IMR-90 (cell line): ENCODE measurements around the gene SERPINH1. TPM values are rescaled to one million over a fixed set of nuclear protein-coding genes. Genes with fewer than 3 reads are reported as not detected.

Experiments
- ATAC-seq: fragments of 200-7000 bp; cut with Tn5 transposase; 2 replicates; pipeline ENCODE4 v1.9.1; 2020; ENCODE audit warnings: low read depth, mild to moderate bottlenecking, moderate library complexity
- BruUV-seq: library from RNA; stranded (reverse); fragments of 400-500 nt; replicated peaks from 2 replicates; lab custom pipeline; 2021; lab: Mats Ljungman, UMichigan
- CTCF ChIA-PET: fragments of 300-600 bp; formaldehyde crosslinking; extraction: SDS; loops from one replicate; lab custom pipeline; 2021; ENCODE audit warnings: antibody characterized with exemption; lab: Yijun Ruan, JAX
- POLR2A ChIA-PET: fragments of 300-600 bp; sonication (Branson Sonifier 250); formaldehyde crosslinking; loops from one replicate; lab custom pipeline; 2022; ENCODE audit warnings: antibody characterized with exemption; ENCODE audit not compliant: unreplicated experiment; lab: Charles Lee
- DNase-seq: peaks from one replicate; pipeline ENCODE4 v3.0.0; 2013
- H2AFZ ChIP-seq: replicated peaks from 2 replicates; pipeline ENCODE3; 2013; ENCODE audit warnings: low read length, mild to moderate bottlenecking; ENCODE audit not compliant: poor library complexity
- H2AK5ac ChIP-seq: 2 replicates; pipeline ENCODE4 v1.6.1; 2013; ENCODE audit warnings: low read depth, low read length, inconsistent platforms
- H2AK9ac ChIP-seq: replicated peaks from 2 replicates; pipeline ENCODE3; 2013; ENCODE audit warnings: mild to moderate bottlenecking, low read depth, low read length, moderate library complexity; ENCODE audit not compliant: poor library complexity
- H2BK120ac ChIP-seq: 2 replicates; pipeline ENCODE4 v1.6.1; 2013; ENCODE audit warnings: low read depth, low read length, inconsistent platforms
- H2BK15ac ChIP-seq: 3 replicates; pipeline ENCODE4 v1.6.1; 2013; ENCODE audit warnings: low read depth, low read length, inconsistent platforms
- H2BK20ac ChIP-seq: 2 replicates; pipeline ENCODE4 v1.6.1; 2013; ENCODE audit warnings: low read depth, mild to moderate bottlenecking, inconsistent platforms, low read length, moderate library complexity
- H2BK5ac ChIP-seq: 2 replicates; pipeline ENCODE4 v1.6.1; 2013; ENCODE audit warnings: mild to moderate bottlenecking, low read depth, low read length, inconsistent platforms; ENCODE audit not compliant: poor library complexity, severe bottlenecking
- H3K14ac ChIP-seq: replicated peaks from 2 replicates; pipeline ENCODE4 v1.6.1; 2013; ENCODE audit warnings: low read depth, low read length, inconsistent platforms
- H3K18ac ChIP-seq: 2 replicates; pipeline ENCODE4 v1.6.1; 2013; ENCODE audit warnings: low read depth, low read length, control low read depth
- H3K23ac ChIP-seq: 2 replicates; pipeline ENCODE4 v1.6.1; 2013; ENCODE audit warnings: low read depth, low read length, inconsistent platforms
- H3K27ac ChIP-seq: 2 replicates; pipeline ENCODE4 v1.5.1; 2013; ENCODE audit warnings: mild to moderate bottlenecking, control low read depth, low read length; ENCODE audit not compliant: insufficient read depth
- H3K27me3 ChIP-seq: 2 replicates; pipeline ENCODE4 v1.6.1; 2013; ENCODE audit warnings: low read length; ENCODE audit not compliant: control insufficient read depth, insufficient read depth
- H3K36me3 ChIP-seq: 2 replicates; pipeline ENCODE4 v1.6.1; 2013; ENCODE audit warnings: low read length, mixed read lengths; ENCODE audit not compliant: control insufficient read depth, insufficient read depth
- H3K4ac ChIP-seq: 2 replicates; pipeline ENCODE4 v1.6.1; 2013; ENCODE audit warnings: low read depth, low read length, inconsistent platforms
- H3K4me1 ChIP-seq: 2 replicates; pipeline ENCODE4 v1.6.1; 2013; ENCODE audit warnings: low read length, mixed read lengths; ENCODE audit not compliant: control insufficient read depth, insufficient read depth
- H3K4me2 ChIP-seq: 2 replicates; pipeline ENCODE4 v1.6.1; 2013; ENCODE audit warnings: low read depth, mild to moderate bottlenecking, control low read depth, low read length, moderate library complexity
- H3K4me3 ChIP-seq: 2 replicates; pipeline ENCODE4 v1.5.1; 2013; ENCODE audit warnings: low read depth, mild to moderate bottlenecking, control low read depth, low read length, moderate library complexity; ENCODE audit not compliant: insufficient read depth
- H3K56ac ChIP-seq: 2 replicates; pipeline ENCODE4 v1.6.1; 2013; ENCODE audit warnings: low read length, inconsistent platforms; ENCODE audit not compliant: insufficient read depth; ENCODE audit errors: extremely low read depth
- H3K79me1 ChIP-seq, 2 experiments: 2 replicates each; pipeline ENCODE4 v1.6.1; 2013; ENCODE audit warnings: low read length in 2 of 2, inconsistent platforms in 1 of 2, low read depth in 1 of 2
- H3K9ac ChIP-seq: 2 replicates; pipeline ENCODE4 v1.6.1; 2013; ENCODE audit warnings: low read depth, low read length, control low read depth
- H3K9me1 ChIP-seq: 2 replicates; pipeline ENCODE4 v1.6.1; 2013; ENCODE audit warnings: low read length, inconsistent platforms; ENCODE audit not compliant: insufficient read depth
- H3K9me3 ChIP-seq: 2 replicates; pipeline ENCODE4 v1.6.1; 2013; ENCODE audit warnings: low read length; ENCODE audit not compliant: control insufficient read depth, insufficient read depth
- H4K20me1 ChIP-seq: 2 replicates; pipeline ENCODE4 v1.6.1; 2013; ENCODE audit warnings: low read length, inconsistent platforms; ENCODE audit not compliant: insufficient read depth
- H4K5ac ChIP-seq: 2 replicates; pipeline ENCODE4 v1.6.1; 2013; ENCODE audit warnings: mild to moderate bottlenecking, low read depth, low read length, control low read depth
- H4K8ac ChIP-seq, 2 experiments: 2 replicates each; pipeline ENCODE4 v1.6.1; 2013; ENCODE audit warnings: low read depth in 2 of 2, low read length in 2 of 2, control low read depth in 1 of 2, inconsistent platforms in 1 of 2
- H4K91ac ChIP-seq: 2 replicates; pipeline ENCODE4 v1.6.1; 2013; ENCODE audit warnings: low read depth, low read length, inconsistent platforms; ENCODE audit not compliant: insufficient read depth
- BHLHE40 ChIP-seq: fragments of 150-350 bp; IDR thresholded peaks from 2 replicates; pipeline ENCODE4 v1.6.1; 2016; ENCODE audit warnings: mild to moderate bottlenecking, low read depth, low read length
- CEBPB ChIP-seq: IDR thresholded peaks from 2 replicates; pipeline ENCODE4 v1.6.1; 2012; ENCODE audit warnings: low read depth, low read length, improper control_type of control experiment
- CHD1 ChIP-seq: IDR thresholded peaks from 2 replicates; pipeline ENCODE4 v1.6.1; 2012; ENCODE audit warnings: low read depth, low read length, improper control_type of control experiment
- FOS ChIP-seq: fragments of 150-350 bp; IDR thresholded peaks from 2 replicates; pipeline ENCODE4 v1.6.1; 2016; ENCODE audit warnings: low read depth, low read length
- MAFK ChIP-seq: IDR thresholded peaks from 2 replicates; pipeline ENCODE4 v1.6.1; 2012; ENCODE audit warnings: low read depth, low read length, improper control_type of control experiment
- MAZ ChIP-seq: IDR thresholded peaks from 2 replicates; pipeline ENCODE4 v1.6.1; 2012; ENCODE audit warnings: low read depth, mild to moderate bottlenecking, low read length, improper control_type of control experiment, moderate library complexity, borderline replicate concordance
- MXI1 ChIP-seq: IDR thresholded peaks from 2 replicates; pipeline ENCODE4 v1.6.1; 2012; ENCODE audit warnings: low read depth, mild to moderate bottlenecking, low read length, moderate library complexity, borderline replicate concordance
- NFE2L2 ChIP-seq: fragments of 150-350 bp; IDR thresholded peaks from 2 replicates; pipeline ENCODE4 v1.6.1; 2016; ENCODE audit warnings: low read depth, mild to moderate bottlenecking, low read length
- POLR2A ChIP-seq: IDR thresholded peaks from 2 replicates; pipeline ENCODE4 v1.6.1; 2012; ENCODE audit warnings: mild to moderate bottlenecking, low read depth, low read length
- RAD21 ChIP-seq: IDR thresholded peaks from 2 replicates; pipeline ENCODE4 v1.6.1; 2012; ENCODE audit warnings: low read length, improper control_type of control experiment
- RCOR1 ChIP-seq: IDR thresholded peaks from 2 replicates; pipeline ENCODE4 v1.6.1; 2012; ENCODE audit warnings: mild to moderate bottlenecking, low read length, improper control_type of control experiment; ENCODE audit not compliant: insufficient replicate concordance
- RFX5 ChIP-seq: IDR thresholded peaks from 2 replicates; pipeline ENCODE4 v1.8.0; 2012; ENCODE audit warnings: low read depth, mild to moderate bottlenecking, low read length, moderate library complexity
- SMC3 ChIP-seq: fragments of 150-350 bp; IDR thresholded peaks from 2 replicates; pipeline ENCODE4 v1.6.1; 2016; ENCODE audit warnings: low read depth, mild to moderate bottlenecking, antibody characterized with exemption, low read length, moderate library complexity
- WGBS, 2 experiments: methylation state at CpG; one replicate each; pipeline versions ENCODE4 v1.1.5 to v1.1.7; 2013; ENCODE audit warnings: missing lambda C conversion rate in 2 of 2; ENCODE audit not compliant: insufficient read length in 1 of 2; ENCODE audit errors: extremely low coverage in 2 of 2; 5-methylcytosine and 5-hydroxymethylcytosine counted together
- dilution Hi-C: fragments of 300-500 bp; cut with HindIII; formaldehyde crosslinking; loops from one replicate; pipeline ENCODE4 v1.14.3; 2018; ENCODE audit warnings: low sequenced_read_pairs; ENCODE audit not compliant: unreplicated experiment
- in situ Hi-C: fragments of 300-500 bp; cut with MboI; formaldehyde crosslinking; loops from 3 replicates; pipeline ENCODE4 v1.14.3; 2019; ENCODE audit warnings: low sequenced_read_pairs, inconsistent platforms, mixed read lengths
- intact Hi-C: fragments of 100-400 bp; cut with micrococcal nuclease; formaldehyde crosslinking; loops from 2 replicates; pipeline ENCODE4 v1.10.0; 2022
- polyA plus RNA-seq, 3 experiments: library from polyadenylated mRNA; depleted of rRNA; stranded (reverse); fragments of >200 nt; gene quantifications; 2 replicates each; pipeline ENCODE4 v1.2.3, GENCODE V29; 2012; ENCODE audit warnings: low replicate concordance in 1 of 3
- total RNA-seq: library from RNA; depleted of rRNA; stranded (reverse); fragments of >200 nt; gene quantifications from 2 replicates; pipeline ENCODE4 v1.2.3, GENCODE V29; 2012
- TF ChIP-seq, protein P1 (sequence below): fragments of 150-350 bp; IDR thresholded peaks from 2 replicates; pipeline ENCODE4 v1.6.1; 2016; ENCODE audit warnings: low read depth, mild to moderate bottlenecking, low read length, moderate library complexity, borderline replicate concordance
- TF ChIP-seq, protein P2 (sequence below): conservative IDR thresholded peaks from 2 replicates; pipeline ENCODE4 v1.5.1; 2012; ENCODE audit warnings: mild to moderate bottlenecking, low read depth, low read length, improper control_type of control experiment
- TF ChIP-seq, protein P3 (sequence below): fragments of 150-350 bp; IDR thresholded peaks from 2 replicates; pipeline ENCODE4 v1.6.1; 2017; ENCODE audit warnings: mild to moderate bottlenecking, antibody characterized with exemption, low read length, low read depth

SERPINH1 gene
- total and polyA plus RNA-seq, 2 of the 4 experiments (the other 2 are of a cell fraction) = 841 to 1,857 TPM

DNA sequence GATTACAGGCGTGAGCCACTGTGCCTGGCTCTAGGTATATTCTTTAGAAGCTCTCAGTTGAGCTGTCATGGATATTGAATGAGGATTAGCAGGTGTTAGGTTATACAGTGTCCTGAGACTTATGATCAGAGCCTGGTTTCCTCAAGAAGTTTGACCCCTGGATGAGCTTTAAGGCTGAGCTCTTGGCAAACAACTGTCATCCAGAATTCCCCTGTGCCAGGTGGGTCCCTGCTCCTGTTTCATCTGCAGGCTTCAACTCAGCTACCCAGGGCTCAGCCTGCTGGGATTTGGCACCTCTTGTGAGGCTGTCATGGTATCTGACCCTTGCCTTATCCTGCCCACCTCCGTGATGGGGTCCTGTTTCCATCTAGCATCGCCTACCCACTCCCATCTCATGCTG lies 24.3 kb downstream of the SERPINH1 start:
- Histone ChIP-seq H2BK120ac (no peak overlapping the region), H3K9me3 (no peaks in the 10 kb centered on the region), H3K27ac (no peak overlapping the region), H4K5ac (no peak overlapping the region), H2BK15ac (no peak overlapping the region), H3K27me3 (no peaks in the 10 kb centered on the region; the same call in 1 of the 2 replicates), H2BK5ac (no peak overlapping the region), H2AK5ac (no peak overlapping the region), H3K4ac (no peak overlapping the region), H4K91ac (no peak overlapping the region), H4K20me1 (no peaks in the 10 kb centered on the region), H3K23ac (no peak overlapping the region), H3K4me3 (no peak overlapping the region), H3K56ac (no peak overlapping the region), H3K4me2 (no peak overlapping the region), H3K18ac (no peak overlapping the region), H3K9ac (no peak overlapping the region), H2AFZ (no peak overlapping the region), H2AK9ac (no peak overlapping the region), H3K14ac (no peak overlapping the region), H3K4me1 (peaks cover 8% of the 10 kb centered on the region), H3K36me3 (no peaks in the 10 kb centered on the region), H3K9me1 (peaks cover 10% of the 10 kb centered on the region), H4K8ac (no peak overlapping the region), H2BK20ac (no peak overlapping the region), H3K79me1 (peaks cover 4 to 19% of the 10 kb centered on the region in 2 experiments; a peak in 3 of 4 replicates)
- dilution Hi-C loops = no loop called here
- BruUV-seq = no TSS peak
- POLR2A ChIA-PET = no interaction called here
- DNase-seq (no peak), ATAC-seq (no peak)
- CTCF ChIA-PET = no interaction called here
- intact Hi-C loops = no loop called here
- 67% methylated on average over 2 of the region's 3 CpGs; no CpG with 5 or more reads in 1 of the 2 experiments for WGBS, 2 experiments
- in situ Hi-C loops = no loop called here
- TF ChIP-seq POLR2A (no peak), RFX5 (no peak), CHD1 (no peak), SMC3 (no peak), BHLHE40 (no peak), MAZ (no peak), MAFK (no peak), RAD21 (no peak), RCOR1 (no peak), NFE2L2 (no peak), MXI1 (no peak), FOS (no peak), CEBPB (no peak)
- TF ChIP-seq, protein P1, sequence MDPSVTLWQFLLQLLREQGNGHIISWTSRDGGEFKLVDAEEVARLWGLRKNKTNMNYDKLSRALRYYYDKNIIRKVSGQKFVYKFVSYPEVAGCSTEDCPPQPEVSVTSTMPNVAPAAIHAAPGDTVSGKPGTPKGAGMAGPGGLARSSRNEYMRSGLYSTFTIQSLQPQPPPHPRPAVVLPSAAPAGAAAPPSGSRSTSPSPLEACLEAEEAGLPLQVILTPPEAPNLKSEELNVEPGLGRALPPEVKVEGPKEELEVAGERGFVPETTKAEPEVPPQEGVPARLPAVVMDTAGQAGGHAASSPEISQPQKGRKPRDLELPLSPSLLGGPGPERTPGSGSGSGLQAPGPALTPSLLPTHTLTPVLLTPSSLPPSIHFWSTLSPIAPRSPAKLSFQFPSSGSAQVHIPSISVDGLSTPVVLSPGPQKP = no peak
- TF ChIP-seq, protein P2, sequence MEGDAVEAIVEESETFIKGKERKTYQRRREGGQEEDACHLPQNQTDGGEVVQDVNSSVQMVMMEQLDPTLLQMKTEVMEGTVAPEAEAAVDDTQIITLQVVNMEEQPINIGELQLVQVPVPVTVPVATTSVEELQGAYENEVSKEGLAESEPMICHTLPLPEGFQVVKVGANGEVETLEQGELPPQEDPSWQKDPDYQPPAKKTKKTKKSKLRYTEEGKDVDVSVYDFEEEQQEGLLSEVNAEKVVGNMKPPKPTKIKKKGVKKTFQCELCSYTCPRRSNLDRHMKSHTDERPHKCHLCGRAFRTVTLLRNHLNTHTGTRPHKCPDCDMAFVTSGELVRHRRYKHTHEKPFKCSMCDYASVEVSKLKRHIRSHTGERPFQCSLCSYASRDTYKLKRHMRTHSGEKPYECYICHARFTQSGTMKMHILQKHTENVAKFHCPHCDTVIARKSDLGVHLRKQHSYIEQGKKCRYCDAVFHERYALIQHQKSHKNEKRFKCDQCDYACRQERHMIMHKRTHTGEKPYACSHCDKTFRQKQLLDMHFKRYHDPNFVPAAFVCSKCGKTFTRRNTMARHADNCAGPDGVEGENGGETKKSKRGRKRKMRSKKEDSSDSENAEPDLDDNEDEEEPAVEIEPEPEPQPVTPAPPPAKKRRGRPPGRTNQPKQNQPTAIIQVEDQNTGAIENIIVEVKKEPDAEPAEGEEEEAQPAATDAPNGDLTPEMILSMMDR = no peak
- TF ChIP-seq, protein P3, sequence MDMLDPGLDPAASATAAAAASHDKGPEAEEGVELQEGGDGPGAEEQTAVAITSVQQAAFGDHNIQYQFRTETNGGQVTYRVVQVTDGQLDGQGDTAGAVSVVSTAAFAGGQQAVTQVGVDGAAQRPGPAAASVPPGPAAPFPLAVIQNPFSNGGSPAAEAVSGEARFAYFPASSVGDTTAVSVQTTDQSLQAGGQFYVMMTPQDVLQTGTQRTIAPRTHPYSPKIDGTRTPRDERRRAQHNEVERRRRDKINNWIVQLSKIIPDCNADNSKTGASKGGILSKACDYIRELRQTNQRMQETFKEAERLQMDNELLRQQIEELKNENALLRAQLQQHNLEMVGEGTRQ = no peak
